H1 (cell line): ENCODE data around the gene ACVR2A. TPM values are rescaled to one million over a fixed set of nuclear protein-coding genes. Genes with fewer than 3 reads are reported as not detected.

Experiments
- CTCF ChIA-PET: fragments of 300-600 bp; sonication (Branson Sonifier 250); formaldehyde crosslinking; loops from one replicate; lab custom pipeline; 2021; ENCODE audit not compliant: partially characterized antibody; lab: Charles Lee
- POLR2A ChIA-PET: fragments of 300-600 bp; sonication (Branson Sonifier 250); formaldehyde crosslinking; loops from one replicate; lab custom pipeline; 2021; ENCODE audit warnings: inconsistent platforms; ENCODE audit not compliant: partially characterized antibody; lab: Charles Lee
- DNase-seq, 2 experiments: peaks; one replicate each; pipeline versions ENCODE4 v3.0.0 to v3.0.0-alpha.2; 2010 to 2022; ENCODE audit warnings: low spot score in 2 of 2, low read depth in 1 of 2, mixed read lengths in 1 of 2
- FAIRE-seq: peaks from 2 replicates; lab custom pipeline; 2011; peaks lifted over from hg19 to GRCh38; lab: Jason Lieb, UNC
- H2AFZ ChIP-seq: 2 replicates; pipeline ENCODE4 v1.8.1; 2012; ENCODE audit warnings: low read length, inconsistent platforms
- H2AK5ac ChIP-seq: 2 replicates; pipeline ENCODE4 v1.6.1; 2013; ENCODE audit warnings: low read depth, low read length
- H2BK120ac ChIP-seq: replicated peaks from 2 replicates; pipeline ENCODE3; 2013; ENCODE audit warnings: low read depth, low read length, inconsistent platforms
- H2BK12ac ChIP-seq: 2 replicates; pipeline ENCODE4 v1.6.1; 2013; ENCODE audit warnings: low read depth, low read length
- H2BK15ac ChIP-seq: 2 replicates; pipeline ENCODE4 v1.6.1; 2013; ENCODE audit warnings: low read length
- H2BK20ac ChIP-seq: 2 replicates; pipeline ENCODE4 v1.6.1; 2013; ENCODE audit warnings: low read length
- H2BK5ac ChIP-seq: 2 replicates; pipeline ENCODE4 v1.6.1; 2013; ENCODE audit warnings: low read depth, low read length
- H3K14ac ChIP-seq: 2 replicates; pipeline ENCODE4 v1.6.1; 2013; ENCODE audit warnings: inconsistent platforms; ENCODE audit not compliant: insufficient read length
- H3K18ac ChIP-seq: 2 replicates; pipeline ENCODE4 v1.6.1; 2013; ENCODE audit warnings: low read length; ENCODE audit errors: extremely low read depth
- H3K23ac ChIP-seq: 2 replicates; pipeline ENCODE4 v1.6.1; 2013; ENCODE audit warnings: inconsistent platforms; ENCODE audit not compliant: insufficient read length
- H3K23me2 ChIP-seq: 2 replicates; pipeline ENCODE4 v1.6.1; 2013; ENCODE audit warnings: low read depth, low read length
- H3K27ac ChIP-seq: 2 replicates; pipeline ENCODE4 v1.6.1; 2011; ENCODE audit warnings: low read depth, low read length, inconsistent platforms
- H3K27me3 ChIP-seq, 4 experiments: replicated peaks in 1 of 4; 1 replicate in 1 of 4; 2 replicates in 3 of 4; pipeline versions ENCODE4 v1.6.1 to v1.8.1; 2011 to 2013; ENCODE audit warnings: low read length in 3 of 4, mild to moderate bottlenecking in 3 of 4, inconsistent platforms in 2 of 4, mixed read lengths in 2 of 4, moderate library complexity in 1 of 4; ENCODE audit not compliant: control insufficient read depth in 3 of 4, insufficient read depth in 3 of 4; ENCODE audit errors: extremely low read depth in 1 of 4
- H3K36me3 ChIP-seq, 4 experiments: 2 replicates each; pipeline versions ENCODE4 v1.6.1 to v1.8.1; 2011 to 2013; ENCODE audit warnings: mild to moderate bottlenecking in 4 of 4, low read length in 3 of 4, moderate library complexity in 2 of 4, control low read depth in 1 of 4, inconsistent platforms in 1 of 4; ENCODE audit not compliant: insufficient read depth in 4 of 4, control insufficient read depth in 2 of 4
- H3K4ac ChIP-seq: replicated peaks from 2 replicates; pipeline ENCODE3; 2013; ENCODE audit warnings: low read length, low read depth, mixed read lengths, inconsistent platforms; ENCODE audit not compliant: insufficient read length
- H3K4me1 ChIP-seq, 4 experiments: replicated peaks in 1 of 4; 1 replicate in 1 of 4; 2 replicates in 3 of 4; pipeline versions ENCODE4 v1.6.1 to v1.8.1; 2011 to 2013; ENCODE audit warnings: low read length in 3 of 4, inconsistent platforms in 2 of 4, mixed read lengths in 1 of 4; ENCODE audit not compliant: insufficient read depth in 4 of 4, control insufficient read depth in 3 of 4
- H3K4me2 ChIP-seq, 2 experiments: 2 replicates each; pipeline versions ENCODE4 v1.6.1 to v1.8.1; 2011 to 2013; ENCODE audit warnings: low read depth in 2 of 2, low read length in 2 of 2, control low read depth in 1 of 2, inconsistent platforms in 1 of 2, mild to moderate bottlenecking in 1 of 2; ENCODE audit not compliant: insufficient read depth in 1 of 2
- H3K4me3 ChIP-seq, 4 experiments: fragments of 200-600, 300-600 bp in 1 of 4; sonication (generic), shearing (Covaris generic), sonication (Bioruptor Twin) in 1 of 4; 2 replicates each; pipeline versions ENCODE4 v1.5.1 to v1.8.1; 2011 to 2016; ENCODE audit warnings: low read length in 4 of 4, low read depth in 3 of 4, control low read depth in 2 of 4, inconsistent platforms in 2 of 4, mild to moderate bottlenecking in 2 of 4, mixed read lengths in 1 of 4, moderate library complexity in 1 of 4; ENCODE audit not compliant: insufficient read depth in 2 of 4; ENCODE audit errors: extremely low read depth in 1 of 4
- H3K56ac ChIP-seq: replicated peaks from 2 replicates; pipeline ENCODE3; 2013; ENCODE audit warnings: low read depth, mild to moderate bottlenecking, mixed read lengths, low read length, inconsistent platforms; ENCODE audit not compliant: insufficient read length
- H3K79me1 ChIP-seq: 2 replicates; pipeline ENCODE4 v1.6.1; 2013; ENCODE audit warnings: low read depth, low read length, control low read depth
- H3K79me2 ChIP-seq, 2 experiments: 2 replicates each; pipeline versions ENCODE4 v1.6.1 to v1.8.1; 2012 to 2013; ENCODE audit warnings: low read length in 2 of 2, mild to moderate bottlenecking in 2 of 2, inconsistent platforms in 1 of 2; ENCODE audit not compliant: insufficient read depth in 2 of 2, control insufficient read depth in 1 of 2
- H3K9ac ChIP-seq, 4 experiments: replicated peaks in 1 of 4; 1 replicate in 1 of 4; 2 replicates in 3 of 4; pipeline versions ENCODE4 v1.6.1 to v1.8.1; 2011 to 2013; ENCODE audit warnings: low read depth in 3 of 4, low read length in 3 of 4, control low read depth in 2 of 4, mild to moderate bottlenecking in 2 of 4, moderate library complexity in 2 of 4, inconsistent platforms in 1 of 4; ENCODE audit errors: extremely low read depth in 1 of 4
- H3K9me3 ChIP-seq, 2 experiments: 2 replicates each; pipeline versions ENCODE4 v1.6.1 to v1.8.1; 2012 to 2013; ENCODE audit warnings: mild to moderate bottlenecking in 2 of 2, moderate library complexity in 2 of 2, control low read depth in 1 of 2, inconsistent platforms in 1 of 2, low read depth in 1 of 2, low read length in 1 of 2, mixed read lengths in 1 of 2; ENCODE audit not compliant: insufficient read depth in 2 of 2
- H4K20me1 ChIP-seq, 2 experiments: replicated peaks in 1 of 2; 2 replicates each; pipeline versions ENCODE3 to v1.8.1; 2011 to 2013; ENCODE audit warnings: inconsistent platforms in 2 of 2, low read length in 2 of 2, mild to moderate bottlenecking in 1 of 2; ENCODE audit not compliant: insufficient read depth in 2 of 2, control insufficient read depth in 1 of 2
- H4K5ac ChIP-seq: 2 replicates; pipeline ENCODE4 v1.6.1; 2013; ENCODE audit warnings: low read length, low read depth, mixed read lengths, inconsistent platforms; ENCODE audit not compliant: insufficient read length
- H4K8ac ChIP-seq: 2 replicates; pipeline ENCODE4 v1.8.0; 2013; ENCODE audit warnings: mild to moderate bottlenecking, moderate library complexity, low read length, inconsistent platforms; ENCODE audit not compliant: insufficient read depth; ENCODE audit errors: extremely low read depth
- H4K91ac ChIP-seq: replicated peaks from 2 replicates; pipeline ENCODE3; 2013; ENCODE audit warnings: low read length, mixed read lengths, inconsistent platforms; ENCODE audit not compliant: insufficient read length
- KDM1A ChIP-seq: fragments of 200-600, 300-600 bp; sonication (generic); IDR thresholded peaks from 2 replicates; pipeline ENCODE4 v1.7.1; 2016; ENCODE audit warnings: mild to moderate bottlenecking, low read length, borderline replicate concordance
- MAX ChIP-seq: IDR thresholded peaks from 2 replicates; pipeline ENCODE4 v1.6.1; 2012; ENCODE audit warnings: inconsistent platforms
- WGBS, 2 experiments: shearing (Covaris generic) in 1 of 2; methylation state at CpG; one replicate each; pipeline versions ENCODE4 v1.1.6 to v1.1.7; 2013 to 2015; ENCODE audit warnings: low lambda C conversion rate in 2 of 2, mixed read lengths in 2 of 2, inconsistent platforms in 1 of 2, low coverage in 1 of 2, missing lambda C conversion rate in 1 of 2; ENCODE audit not compliant: insufficient replicate concordance in 2 of 2, insufficient coverage in 1 of 2, insufficient read length in 1 of 2; ENCODE audit errors: extremely low coverage in 1 of 2, missing lambda C conversion rate in 1 of 2; 5-methylcytosine and 5-hydroxymethylcytosine counted together
- polyA plus RNA-seq, 7 experiments: library from polyadenylated mRNA; depleted of rRNA in 3 of 7; stranded (reverse) in 5 of 7; unstranded in 2 of 7; fragments of >200 nt in 5 of 7; fragments of 200-250 nt in 2 of 7; gene quantifications; 1 replicate in 5 of 7; 2 replicates in 1 of 7; 4 replicates in 1 of 7; pipeline versions ENCODE4 v1.2.1 to v1.2.3, GENCODE V29; 2011 to 2013; ENCODE audit warnings: missing spikeins in 2 of 7, mixed read lengths in 2 of 7
- total RNA-seq: library from RNA; stranded (reverse); fragmentation: NEBNext Ultra II Directional; extraction: Animal tissue kit (Norgen Biotek cat#: 25700); gene quantifications from 2 replicates; pipeline ENCODE4 v1.2.1, GENCODE V29; 2021

The ACVR2A gene
- total and polyA plus RNA-seq, 2 of the 8 experiments (the other 6 are each of a cell fraction or from before 2014, with no cell fraction given) = 3.4 to 18.1 TPM

GRCh38 chr2:147873859-147874483, 29.1 kb downstream of the ACVR2A start:
- FAIRE-seq (no peak), DNase-seq (no peak)
- Histone ChIP-seq H2BK15ac (no peak overlapping the region), H4K91ac (no peak overlapping the region), H3K14ac (no peak overlapping the region), H2BK5ac (no peak overlapping the region), H2AFZ (no peak overlapping the region), H3K36me3 (no peaks in the 10 kb centered on the region), H3K79me2 (peaks cover 0 to 100% of the 10 kb centered on the region in 2 experiments; a peak in 3 of 4 replicates), H3K4ac (no peak overlapping the region), H2BK20ac (no peak overlapping the region), H4K8ac (no peak overlapping the region), H3K23ac (no peak overlapping the region), H4K5ac (no peak overlapping the region), H3K9me3 (no peaks in the 10 kb centered on the region), H3K23me2 (peaks cover 2% of the 10 kb centered on the region; the same call in 1 of the 2 replicates), H3K27ac (no peak overlapping the region), H2BK120ac (no peak overlapping the region), H3K4me2 (no peak overlapping the region), H4K20me1 (no peaks in the 10 kb centered on the region), H3K18ac (no peak overlapping the region), H2BK12ac (no peak overlapping the region), H3K9ac (no peak overlapping the region), H3K27me3 (no peaks in the 10 kb centered on the region), H2AK5ac (no peak overlapping the region), H3K4me3 (no peak overlapping the region), H3K79me1 (peaks cover 3% of the 10 kb centered on the region; the same call in 1 of the 2 replicates), H3K4me1 (peaks cover 0 to 9% (median 6%) of the 10 kb centered on the region in 4 experiments; a peak in 4 of 7 replicates), H3K56ac (no peak overlapping the region)
- 88% methylated on average over 1 of the region's 1 CpG; no CpG with 5 or more reads in 1 of the 2 experiments for WGBS, 2 experiments
- ChIA-PET POLR2A (interaction anchor here (0.6 kb wide), 1 partner anchor 8 kb away, joined by 3 read pairs; no protein-coding TSS in a partner anchor), CTCF (no interaction called here)
- TF ChIP-seq MAX (no peak), KDM1A (peak; percentile 59; the same call in 1 of the 2 replicates)
